ENCODE results near the gene DAB2IP.

Gene DAB2IP

GRCh38 chr9:121748727-121749423 is 97.4 kb downstream of the DAB2IP start:
- DNase-seq: no peak

GRCh38 chr9:121749614-121750013 is 98.2 kb downstream of the DAB2IP start:
- DNase-seq: no peak

GRCh38 chr9:121750259-121750714 is 98.9 kb downstream of the DAB2IP start:
- no peak for DNase-seq

DNA sequence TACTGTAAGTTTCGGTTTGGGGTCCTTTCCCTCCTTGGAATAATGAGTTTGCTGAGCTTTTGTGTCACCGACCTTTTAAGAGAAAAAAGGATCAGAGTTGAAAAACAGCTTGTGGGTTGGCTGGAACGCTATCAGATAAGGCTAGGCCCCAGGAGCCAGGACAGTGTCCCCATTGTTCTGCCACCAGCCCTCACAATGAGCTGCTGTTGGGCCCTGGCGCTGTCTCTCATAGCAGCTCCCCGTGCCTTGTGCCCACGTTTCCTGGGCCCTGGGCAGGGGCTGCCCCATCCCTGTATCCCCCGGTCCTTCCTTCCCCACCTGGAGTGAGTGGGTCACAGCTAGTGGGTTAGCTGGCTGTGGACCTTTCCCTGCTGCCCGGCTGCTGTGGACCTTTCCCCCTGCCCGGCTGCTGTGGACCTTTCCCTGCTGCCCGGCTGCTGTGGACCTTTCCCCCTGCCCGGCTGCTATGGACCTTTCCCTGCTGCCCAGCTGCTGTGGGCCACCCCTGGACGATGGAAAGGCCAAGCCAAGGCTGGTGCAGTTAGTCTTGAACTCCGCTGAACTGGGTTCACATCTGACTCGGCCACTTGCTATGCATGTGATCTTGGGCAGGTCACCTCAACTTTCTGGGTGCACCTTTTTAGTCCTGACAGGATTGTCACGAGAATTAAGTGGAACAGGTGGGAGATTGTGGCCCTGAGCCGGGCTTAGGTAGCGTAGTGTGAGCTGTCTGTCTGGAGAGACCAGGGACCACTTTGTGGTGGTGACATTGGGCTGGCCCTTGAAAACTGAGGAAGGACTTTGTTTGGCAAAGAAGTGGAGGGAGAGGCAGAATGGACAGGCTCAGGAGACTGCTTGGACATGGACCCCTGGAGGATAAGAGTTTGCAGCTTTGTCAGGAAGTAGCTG is 99.5 kb downstream of the DAB2IP start:
- DNase-seq: no peak

GRCh38 chr9:121751686-121752445 is 100.4 kb downstream of the DAB2IP start:
- no peak for DNase-seq

DNA sequence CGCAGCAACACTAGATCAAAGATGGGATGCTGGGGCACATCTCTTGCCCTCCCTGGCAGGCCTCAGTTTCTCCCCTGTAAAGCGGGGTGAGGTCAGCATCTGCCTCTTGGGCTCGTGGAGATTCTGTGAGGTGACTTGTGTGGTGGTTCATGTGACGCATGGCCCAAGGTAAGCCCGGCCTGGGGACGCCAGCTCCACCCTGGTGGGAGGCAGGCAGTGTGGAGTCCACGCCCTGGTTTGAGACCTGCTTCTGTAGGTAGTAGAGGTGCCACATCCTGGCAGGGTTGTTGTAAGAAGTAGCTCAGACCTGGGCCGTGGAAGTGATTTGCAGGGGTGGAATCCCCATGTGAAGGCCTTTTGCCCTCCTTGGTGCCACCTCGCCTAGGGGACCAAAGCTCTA is 101.5 kb downstream of the DAB2IP start:
- DNase-seq: no peak

DNA sequence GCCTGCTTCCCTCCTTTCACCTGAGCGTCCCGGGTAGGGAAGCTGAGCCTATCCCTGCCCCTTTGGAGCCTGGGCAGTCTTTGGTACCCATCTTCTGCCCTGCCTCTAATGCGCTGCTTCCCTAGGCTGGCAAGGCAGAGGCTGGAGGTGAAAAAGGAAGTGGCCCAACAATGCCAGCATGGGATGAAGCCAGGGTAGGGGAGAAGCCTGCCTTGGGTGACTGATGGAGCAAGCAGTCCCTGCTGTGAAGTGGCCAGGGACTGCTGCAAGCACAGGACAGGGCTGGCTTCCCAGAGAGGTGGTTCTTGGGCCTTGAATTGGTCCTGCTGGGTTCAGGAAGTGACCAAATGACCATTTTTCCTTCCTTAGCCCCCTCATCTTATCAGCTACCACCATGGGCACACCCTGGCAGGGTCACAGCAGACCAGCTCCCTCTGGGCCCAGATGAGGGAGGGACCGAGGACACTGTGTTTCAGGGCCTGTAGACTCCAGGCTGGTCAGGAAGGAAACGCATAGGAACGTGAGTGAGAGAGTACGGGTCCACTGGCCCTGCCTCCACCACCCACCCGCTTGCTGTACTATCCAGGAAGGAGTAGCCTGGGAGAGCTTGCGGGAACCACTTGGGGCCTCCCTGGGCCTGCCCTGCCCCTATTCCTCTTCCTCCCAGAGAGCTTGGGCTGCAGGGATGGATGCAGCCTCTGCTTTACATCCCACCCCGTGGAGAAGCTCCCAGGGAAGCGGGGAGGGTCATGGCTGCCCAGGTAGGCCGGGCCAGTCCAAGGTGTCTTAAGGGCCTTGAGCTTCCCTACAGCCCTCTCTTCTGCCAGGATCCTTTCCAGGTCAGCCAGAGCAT is 102.6 kb downstream of the DAB2IP start:
- DNase-seq: no peak

DNA sequence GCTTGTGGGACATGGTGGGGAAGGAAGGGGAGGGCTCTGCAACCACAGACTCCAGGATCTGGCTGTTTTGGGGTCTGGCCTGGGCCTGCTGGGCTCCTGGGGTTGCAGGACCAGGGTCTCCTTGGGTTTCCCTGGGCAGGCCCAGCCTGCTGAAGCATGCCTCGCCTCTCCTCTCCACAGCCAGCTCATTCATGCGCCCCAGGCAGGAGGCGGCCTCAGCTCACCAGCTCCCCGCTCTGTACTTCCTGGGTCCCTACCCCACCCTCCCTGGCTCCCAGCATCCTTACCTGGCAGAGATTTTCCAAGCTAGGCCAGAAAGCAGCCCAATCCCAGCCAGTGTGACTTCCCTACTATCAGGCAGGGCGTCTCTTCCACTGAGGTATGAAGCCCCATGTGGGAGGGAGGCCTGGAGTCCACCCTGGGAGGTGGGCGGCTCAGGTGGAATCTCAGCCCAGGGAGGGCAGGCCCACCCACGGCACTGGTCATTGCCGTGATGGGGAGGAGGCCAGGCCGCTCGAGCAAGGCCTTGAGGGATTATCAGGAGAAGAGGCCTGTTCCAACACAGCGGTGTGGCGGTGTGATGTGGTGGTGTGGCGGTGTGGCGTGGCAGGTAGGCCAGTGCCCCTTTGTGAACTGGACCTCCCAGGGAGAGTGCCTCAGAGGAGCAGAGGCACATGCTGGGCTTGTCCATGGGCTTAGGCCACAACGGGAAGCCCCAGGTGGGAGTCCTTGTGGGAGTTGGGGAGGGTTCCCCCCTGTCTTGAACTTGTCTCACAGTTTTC is 103.4 kb downstream of the DAB2IP start:
- DNase-seq: no peak

GRCh38 chr9:121755581-121755980 is 104.1 kb downstream of the DAB2IP start:
- DNase-seq: no peak

- DNase-seq: no peak
These were observed 105.2 kb downstream of the DAB2IP start for GRCh38 chr9:121756474-121757280.

- DNase-seq: no peak
These were observed 105.8 kb downstream of the DAB2IP start for GRCh38 chr9:121757281-121757585.

DNA sequence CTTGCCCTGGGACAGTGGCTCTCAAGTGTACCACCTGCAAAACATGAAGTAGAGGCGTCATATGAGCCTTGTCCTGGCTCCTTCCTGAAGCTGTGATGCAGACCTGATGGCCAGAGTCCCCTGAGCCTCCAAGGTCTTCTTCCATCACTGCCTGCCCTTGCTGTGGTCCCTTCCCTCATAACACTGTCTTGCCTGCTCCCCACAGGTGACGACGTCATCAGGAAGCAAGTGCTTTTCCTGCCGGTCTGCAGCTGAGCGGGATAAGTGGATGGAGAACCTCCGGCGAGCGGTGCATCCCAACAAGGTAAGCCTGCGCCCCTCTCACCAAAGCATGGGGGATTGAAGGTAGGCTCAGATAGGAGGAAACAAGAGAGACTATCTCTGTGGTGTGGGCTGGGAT is 107.3 kb downstream of the DAB2IP start:
- no peak for DNase-seq

- no peak for DNase-seq
These were observed 108.6 kb downstream of the DAB2IP start for GRCh38 chr9:121759996-121760395.

GRCh38 chr9:121760571-121760970 is 109.1 kb downstream of the DAB2IP start:
- DNase-seq: no peak

GRCh38 chr9:121763131-121763530 is 111.7 kb downstream of the DAB2IP start:
- no peak for DNase-seq

DNA sequence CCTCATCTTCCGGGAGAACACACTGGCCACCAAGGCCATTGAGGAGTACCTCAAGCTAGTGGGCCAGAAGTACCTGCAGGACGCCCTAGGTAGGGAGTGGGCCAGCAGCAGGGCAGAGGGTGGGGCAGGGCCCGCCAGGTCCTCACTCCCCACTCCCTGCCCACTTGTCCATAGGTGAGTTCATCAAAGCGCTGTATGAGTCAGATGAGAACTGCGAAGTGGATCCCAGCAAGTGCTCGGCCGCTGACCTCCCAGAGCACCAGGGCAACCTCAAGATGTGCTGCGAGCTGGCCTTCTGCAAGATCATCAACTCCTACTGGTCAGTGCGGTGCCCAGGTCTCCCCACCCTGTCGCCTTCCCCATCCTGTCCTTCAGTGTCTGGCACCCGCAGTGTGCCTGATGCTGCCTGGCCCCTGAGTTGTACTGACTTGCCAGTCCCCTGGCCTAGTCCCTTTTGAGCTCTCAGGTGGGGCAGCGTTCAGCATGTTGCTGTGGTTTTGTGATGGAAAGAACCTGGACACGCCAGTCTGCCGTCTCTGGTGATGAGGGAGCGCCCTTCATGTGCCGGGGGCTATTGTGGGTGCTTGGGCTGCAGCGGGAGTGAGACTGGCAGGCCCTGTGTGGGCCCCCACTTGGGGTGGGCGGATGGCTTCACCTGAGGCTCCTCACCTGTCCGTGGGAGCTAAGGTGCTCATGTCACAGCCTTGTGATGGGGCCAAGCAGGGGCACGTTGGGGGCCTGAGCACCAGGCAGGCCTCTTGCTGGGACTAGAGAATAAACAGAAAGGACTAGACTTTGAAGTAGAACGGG is 112.3 kb downstream of the DAB2IP start:
- no peak for DNase-seq

GRCh38 chr9:121764371-121764730 is 112.9 kb downstream of the DAB2IP start:
- no peak for DNase-seq

GRCh38 chr9:121765021-121765950 is 113.9 kb downstream of the DAB2IP start:
- no peak for DNase-seq

All from NCI-H187 (cell line).